ENCODE data around the gene DYNLRB2. TPM values are rescaled to one million over a fixed set of nuclear protein-coding genes. Genes with fewer than 3 reads are reported as not detected.

Gene DYNLRB2
- total and polyA plus RNA-seq, 2 of the 13 experiments (the other 11 are each of a cell fraction or from before 2014, with no cell fraction given), result not detected

GRCh38 chr16:80540516-80541305, at the start of gene DYNLRB2 (continued):
- TF ChIP-seq MLXIP (CRISPR knock-in tag; IDR thresholded peaks at IDR 0.05; ENCODE audit: borderline replicate concordance) (no peak), RNF2 (conservative IDR thresholded peaks at IDR 0.05; ENCODE audit: low read depth) (peak; percentile 92), SRSF4 (IDR thresholded peaks at IDR 0.05; ENCODE audit: low read depth, low read length, poor library complexity, severe bottlenecking) (no peak), HNF4G (IDR thresholded peaks at IDR 0.05; ENCODE audit: borderline replicate concordance, low read depth, low read length) (no peak), HNF4G (CRISPR knock-in tag; IDR thresholded peaks at IDR 0.05; ENCODE audit: borderline replicate concordance, low read depth) (no peak), ZNF629 (CRISPR knock-in tag; conservative IDR thresholded peaks at IDR 0.05) (no peak), ZBTB49 (CRISPR knock-in tag; IDR thresholded peaks at IDR 0.05; ENCODE audit: borderline replicate concordance) (no peak), HDAC6 (IDR thresholded peaks at IDR 0.05; ENCODE audit: low read depth, low read length) (no peak), GATA4 (IDR thresholded peaks at IDR 0.05; ENCODE audit: borderline replicate concordance, low read depth) (no peak), HIC2 (CRISPR knock-in tag; IDR thresholded peaks at IDR 0.05; ENCODE audit: low read depth) (no peak), ZNF367 (CRISPR knock-in tag; IDR thresholded peaks at IDR 0.05; ENCODE audit: borderline replicate concordance) (no peak), JUNB (CRISPR knock-in tag; IDR thresholded peaks at IDR 0.05; ENCODE audit: borderline replicate concordance) (peak; percentile 39; the same call in 1 of the 2 replicates), AFF4 (CRISPR knock-in tag; IDR thresholded peaks at IDR 0.05) (no peak), RFXAP (CRISPR knock-in tag; IDR thresholded peaks at IDR 0.05; ENCODE audit: borderline replicate concordance) (peak; percentile 62; the same call in 1 of the 2 replicates), ISX (CRISPR knock-in tag; conservative IDR thresholded peaks at IDR 0.05) (0 out of 2 replicates have a peak, but pooled peaks have one; percentile 68), RFX3 (CRISPR knock-in tag; IDR thresholded peaks at IDR 0.05) (peak; percentile 99), ZNF589 (CRISPR knock-in tag; conservative IDR thresholded peaks at IDR 0.05) (0 out of 2 replicates have a peak, but pooled peaks have one; percentile 58), GATAD1 (CRISPR knock-in tag; IDR thresholded peaks at IDR 0.05) (peak; percentile 83)

All from HepG2 (cell line).